Measurements from ENCODE around the gene FAM83E. TPM values are rescaled to one million over a fixed set of nuclear protein-coding genes. Genes with fewer than 3 reads are reported as not detected.

Gene FAM83E
- total RNA-seq, 6 experiments from 2014 or later: 0.22 to 0.37 TPM; not detected in 4

- intact Hi-C loops (cut with DNase I): no loop called here
- no peak overlapping the region for H3K4me3 ChIP-seq
- H3K4me1 ChIP-seq: peaks cover 0 to 7% (median 3%) of the 10 kb centered on the region in 4 donors
- DNase-seq: no peak
- no peak for TF ChIP-seq POLR2A (IDR thresholded peaks at IDR 0.05)
- TF ChIP-seq CTCF (IDR thresholded peaks at IDR 0.05): no peak
- H3K27ac ChIP-seq: no peak overlapping the region
- ATAC-seq: no peak
- 76% methylated on average over 3 of the region's 4 CpGs for WGBS (ENCODE audit: insufficient coverage, low coverage, low lambda C conversion rate, missing lambda C conversion rate)
- no peaks in the 10 kb centered on the region for H3K9me3 ChIP-seq
- no peaks in the 10 kb centered on the region for H3K27me3 ChIP-seq
- no peaks in the 10 kb centered on the region for H3K36me3 ChIP-seq
These were observed 29.5 kb upstream of the FAM83E start for GRCh38 chr19:48644355-48644754.

GRCh38 chr19:48642862-48643261, 28.0 kb upstream of the FAM83E start:
- ATAC-seq (no peak), DNase-seq (no peak)
- no peak overlapping the region for H3K4me3 ChIP-seq
- H3K4me1 ChIP-seq: peaks cover 0 to 7% (median 3%) of the 10 kb centered on the region in 4 donors
- 76% methylated on average over 5 of the region's 5 CpGs for WGBS (ENCODE audit: insufficient coverage, low coverage, low lambda C conversion rate, missing lambda C conversion rate)
- intact Hi-C loops (cut with DNase I): no loop called here
- H3K36me3 ChIP-seq: no peaks in the 10 kb centered on the region
- TF ChIP-seq POLR2A (IDR thresholded peaks at IDR 0.05) (no peak), CTCF (IDR thresholded peaks at IDR 0.05) (no peak)
- H3K27ac ChIP-seq: no peak overlapping the region
- no peaks in the 10 kb centered on the region for H3K27me3 ChIP-seq
- H3K9me3 ChIP-seq: no peaks in the 10 kb centered on the region

GRCh38 chr19:48641850-48642249, 27.0 kb upstream of the FAM83E start:
- Histone ChIP-seq H3K36me3 (no peaks in the 10 kb centered on the region), H3K27me3 (no peaks in the 10 kb centered on the region), H3K4me3 (no peak overlapping the region), H3K4me1 (peaks cover 0 to 7% (median 3%) of the 10 kb centered on the region in 4 donors), H3K27ac (no peak overlapping the region), H3K9me3 (no peaks in the 10 kb centered on the region)
- intact Hi-C loops (cut with DNase I): no loop called here
- 83% methylated on average over 2 of the region's 2 CpGs for WGBS (ENCODE audit: insufficient coverage, low coverage, low lambda C conversion rate, missing lambda C conversion rate)
- no peak for DNase-seq
- no peak for ATAC-seq
- TF ChIP-seq CTCF (IDR thresholded peaks at IDR 0.05): no peak
- no peak for TF ChIP-seq POLR2A (IDR thresholded peaks at IDR 0.05)

GRCh38 chr19:48639483-48640375, 24.9 kb upstream of the FAM83E start:
- intact Hi-C loops (cut with DNase I): no loop called here
- Histone ChIP-seq H3K36me3 (no peaks in the 10 kb centered on the region), H3K4me1 (peaks cover 0 to 12% (median 4%) of the 10 kb centered on the region in 4 donors), H3K27me3 (no peaks in the 10 kb centered on the region), H3K4me3 (no peak overlapping the region), H3K9me3 (no peaks in the 10 kb centered on the region), H3K27ac (no peak overlapping the region)
- WGBS (ENCODE audit: insufficient coverage, low coverage, low lambda C conversion rate, missing lambda C conversion rate): 57% methylated on average over 11 of the region's 33 CpGs
- ATAC-seq: no peak
- DNase-seq: no peak
- TF ChIP-seq CTCF (IDR thresholded peaks at IDR 0.05): no peak
- no peak for TF ChIP-seq POLR2A (IDR thresholded peaks at IDR 0.05)

Measured in right lobe of liver (tissue), 6 donors.